ENCODE data around the gene VWA5B1.

The VWA5B1 gene

DNA sequence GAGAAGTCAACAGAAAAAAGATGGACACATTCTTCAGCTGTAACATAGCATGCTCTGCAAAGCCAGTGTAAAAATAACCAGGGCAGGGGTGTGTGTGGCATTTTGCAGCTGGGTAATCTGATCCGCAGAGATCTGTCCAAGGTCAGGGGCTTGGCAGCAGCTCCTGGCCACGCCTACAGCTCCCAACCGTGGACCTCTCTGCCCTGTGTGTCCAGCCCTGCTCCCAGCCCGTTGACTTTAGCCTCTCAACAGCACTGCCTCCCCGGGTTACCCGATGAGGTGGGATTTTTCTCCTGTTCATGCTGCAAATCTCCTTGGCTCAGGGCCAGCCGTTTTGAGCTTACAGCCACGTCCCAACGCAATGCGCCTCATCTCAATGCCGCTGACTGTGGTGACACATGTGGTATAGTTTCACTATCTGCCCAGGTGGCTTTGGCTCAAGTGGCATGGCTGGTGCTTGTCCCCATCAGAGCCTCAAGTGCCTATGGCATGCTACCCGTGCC, 68.1 kb downstream of the VWA5B1 start:
- peaks cover 29 to 30% of the 10 kb centered on the region in 2 donors for H3K27me3 ChIP-seq (ENCODE audit: control insufficient read depth in 1 of 2, insufficient read depth in 2 of 2, low read length in 2 of 2)
- no peaks in the 10 kb centered on the region for H3K9me3 ChIP-seq (ENCODE audit: control insufficient read depth in 2 of 2, low read length in 2 of 2)
- no peak overlapping the region for H3K27ac ChIP-seq (ENCODE audit: low read length)
- H3K36me3 ChIP-seq (ENCODE audit: control insufficient read depth in 2 of 2, insufficient read depth in 2 of 2, low read length in 2 of 2): no peaks in the 10 kb centered on the region
- H3K4me3 ChIP-seq (ENCODE audit: low read length in 2 of 2): no peak overlapping the region
- no peak overlapping the region for H3K9ac ChIP-seq (ENCODE audit: low read length in 2 of 2)
- peaks cover 9% of the 10 kb centered on the region for H3K4me1 ChIP-seq (ENCODE audit: control insufficient read depth, insufficient read depth, low read length)

DNA sequence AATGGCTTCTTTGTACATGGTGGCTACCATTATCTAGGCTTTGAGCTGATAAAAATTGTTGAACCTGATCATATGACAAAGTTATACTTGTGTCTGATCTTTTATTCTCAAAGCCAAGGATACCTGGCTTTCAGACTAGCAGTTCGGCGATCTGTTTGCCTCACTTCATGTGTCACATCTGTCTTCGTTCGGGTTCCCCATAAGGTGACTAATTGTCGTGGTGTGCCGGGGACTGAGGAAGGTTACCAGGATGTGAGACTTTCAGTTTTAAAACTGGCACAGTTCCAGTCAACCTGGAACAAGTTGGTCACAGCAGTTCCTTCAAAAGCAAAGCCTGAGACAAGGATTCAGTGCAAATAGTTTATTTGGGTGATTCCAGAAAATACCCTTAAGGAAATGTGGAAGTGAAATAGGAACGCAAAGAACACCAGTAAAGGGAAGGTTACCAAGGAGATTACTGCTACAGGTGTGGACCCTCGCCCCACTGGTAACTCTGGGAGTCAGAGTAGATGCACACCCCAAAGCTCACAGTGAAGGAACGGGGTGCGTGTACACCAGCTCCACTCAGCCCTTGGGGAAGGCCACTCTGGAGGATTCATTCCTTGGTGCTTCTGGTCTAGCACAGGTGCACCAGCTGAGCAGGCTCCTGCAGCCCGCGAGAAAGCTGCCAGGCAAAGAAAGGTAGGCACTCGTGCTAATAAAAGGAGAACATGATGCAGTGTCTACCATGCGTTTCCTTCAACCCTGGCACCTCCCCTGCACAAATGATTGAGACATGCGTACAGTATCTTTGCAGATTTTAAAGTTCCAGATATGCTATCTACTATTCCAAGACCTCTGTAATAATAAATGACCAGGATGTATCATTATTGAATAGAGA, 69.0 kb downstream of the VWA5B1 start:
- Histone ChIP-seq H3K4me1 (ENCODE audit: control insufficient read depth, insufficient read depth, low read length) (peaks cover 9% of the 10 kb centered on the region), H3K27me3 (ENCODE audit: control insufficient read depth in 1 of 2, insufficient read depth in 2 of 2, low read length in 2 of 2) (peaks cover 33 to 35% of the 10 kb centered on the region in 2 donors), H3K27ac (ENCODE audit: low read length) (no peak overlapping the region), H3K9me3 (ENCODE audit: control insufficient read depth in 2 of 2, low read length in 2 of 2) (no peaks in the 10 kb centered on the region), H3K4me3 (ENCODE audit: low read length in 2 of 2) (no peak overlapping the region), H3K36me3 (ENCODE audit: control insufficient read depth in 2 of 2, insufficient read depth in 2 of 2, low read length in 2 of 2) (no peaks in the 10 kb centered on the region), H3K9ac (ENCODE audit: low read length in 2 of 2) (no peak overlapping the region)

GRCh38 chr1:20361401-20361800, 70.7 kb downstream of the VWA5B1 start:
- H3K4me3 ChIP-seq (ENCODE audit: low read length in 2 of 2): no peak overlapping the region
- no peaks in the 10 kb centered on the region for H3K36me3 ChIP-seq (ENCODE audit: control insufficient read depth in 2 of 2, insufficient read depth in 2 of 2, low read length in 2 of 2)
- no peaks in the 10 kb centered on the region for H3K9me3 ChIP-seq (ENCODE audit: control insufficient read depth in 2 of 2, low read length in 2 of 2)
- H3K9ac ChIP-seq (ENCODE audit: low read length in 2 of 2): no peak overlapping the region
- H3K27ac ChIP-seq (ENCODE audit: low read length): no peak overlapping the region
- H3K27me3 ChIP-seq (ENCODE audit: control insufficient read depth in 1 of 2, insufficient read depth in 2 of 2, low read length in 2 of 2): peaks cover 37 to 43% of the 10 kb centered on the region in 2 donors
- H3K4me1 ChIP-seq (ENCODE audit: control insufficient read depth, insufficient read depth, low read length): peaks cover 13% of the 10 kb centered on the region

DNA sequence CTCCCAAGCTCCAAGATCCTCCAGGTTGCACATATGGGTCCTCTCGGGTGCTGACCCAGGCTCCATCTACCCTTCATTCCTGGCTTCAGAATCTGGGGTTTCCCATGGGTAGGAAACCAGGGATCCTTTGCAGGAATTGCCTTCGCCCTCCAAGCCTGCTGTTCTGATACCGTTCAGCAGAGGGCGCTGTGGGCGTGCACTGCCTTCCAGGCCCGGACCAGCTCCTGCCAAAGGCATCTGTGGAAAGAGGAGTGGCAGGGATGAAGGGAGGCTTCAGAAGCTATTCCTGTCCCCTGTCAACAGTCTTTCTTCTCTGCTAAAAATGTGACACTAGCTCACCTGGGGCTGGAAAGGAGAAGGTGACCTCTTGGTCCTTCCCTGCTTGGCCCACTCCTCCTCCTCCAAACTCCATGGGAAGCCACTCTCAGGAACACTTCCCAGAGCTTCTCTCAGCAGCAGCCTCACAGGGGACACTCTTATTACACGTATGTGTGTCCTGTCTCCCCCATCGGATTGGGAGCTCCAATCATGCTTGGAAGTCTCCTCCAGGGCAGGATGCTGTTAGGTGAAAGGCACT, 71.2 kb downstream of the VWA5B1 start:
- no peak overlapping the region for H3K4me3 ChIP-seq (ENCODE audit: low read length in 2 of 2)
- H3K27ac ChIP-seq (ENCODE audit: low read length): no peak overlapping the region
- peaks cover 17% of the 10 kb centered on the region for H3K4me1 ChIP-seq (ENCODE audit: control insufficient read depth, insufficient read depth, low read length)
- no peaks in the 10 kb centered on the region for H3K9me3 ChIP-seq (ENCODE audit: control insufficient read depth in 2 of 2, low read length in 2 of 2)
- no peaks in the 10 kb centered on the region for H3K36me3 ChIP-seq (ENCODE audit: control insufficient read depth in 2 of 2, insufficient read depth in 2 of 2, low read length in 2 of 2)
- peaks cover 42 to 43% of the 10 kb centered on the region in 2 donors for H3K27me3 ChIP-seq (ENCODE audit: control insufficient read depth in 1 of 2, insufficient read depth in 2 of 2, low read length in 2 of 2)
- no peak overlapping the region for H3K9ac ChIP-seq (ENCODE audit: low read length in 2 of 2)

- Histone ChIP-seq H3K9me3 (ENCODE audit: control insufficient read depth in 2 of 2, low read length in 2 of 2) (no peaks in the 10 kb centered on the region), H3K4me1 (ENCODE audit: control insufficient read depth, insufficient read depth, low read length) (peaks cover 21% of the 10 kb centered on the region), H3K9ac (ENCODE audit: low read length in 2 of 2) (no peak overlapping the region), H3K27ac (ENCODE audit: low read length) (no peak overlapping the region), H3K27me3 (ENCODE audit: control insufficient read depth in 1 of 2, insufficient read depth in 2 of 2, low read length in 2 of 2) (peaks cover 49 to 51% of the 10 kb centered on the region in 2 donors), H3K36me3 (ENCODE audit: control insufficient read depth in 2 of 2, insufficient read depth in 2 of 2, low read length in 2 of 2) (no peaks in the 10 kb centered on the region), H3K4me3 (ENCODE audit: low read length in 2 of 2) (no peak overlapping the region)
Measured at GRCh38 chr1:20362856-20363255, 72.2 kb downstream of the VWA5B1 start.

- Histone ChIP-seq H3K9ac (ENCODE audit: low read length in 2 of 2) (no peak overlapping the region), H3K9me3 (ENCODE audit: control insufficient read depth in 2 of 2, low read length in 2 of 2) (no peaks in the 10 kb centered on the region), H3K4me3 (ENCODE audit: low read length in 2 of 2) (no peak overlapping the region), H3K36me3 (ENCODE audit: control insufficient read depth in 2 of 2, insufficient read depth in 2 of 2, low read length in 2 of 2) (no peaks in the 10 kb centered on the region), H3K27ac (ENCODE audit: low read length) (no peak overlapping the region), H3K4me1 (ENCODE audit: control insufficient read depth, insufficient read depth, low read length) (peaks cover 13% of the 10 kb centered on the region), H3K27me3 (ENCODE audit: control insufficient read depth in 1 of 2, insufficient read depth in 2 of 2, low read length in 2 of 2) (peaks cover 50 to 61% of the 10 kb centered on the region in 2 donors)
Measured at GRCh38 chr1:20365421-20366055, 74.9 kb downstream of the VWA5B1 start.

- Histone ChIP-seq H3K9me3 (ENCODE audit: control insufficient read depth in 2 of 2, low read length in 2 of 2) (no peaks in the 10 kb centered on the region), H3K27ac (ENCODE audit: low read length) (no peak overlapping the region), H3K4me1 (ENCODE audit: control insufficient read depth, insufficient read depth, low read length) (peaks cover 13% of the 10 kb centered on the region), H3K27me3 (ENCODE audit: control insufficient read depth in 1 of 2, insufficient read depth in 2 of 2, low read length in 2 of 2) (peaks cover 49 to 63% of the 10 kb centered on the region in 2 donors), H3K9ac (ENCODE audit: low read length in 2 of 2) (no peak overlapping the region), H3K4me3 (ENCODE audit: low read length in 2 of 2) (peak overlapping the region in 1 of 2 donors; percentile 49), H3K36me3 (ENCODE audit: control insufficient read depth in 2 of 2, insufficient read depth in 2 of 2, low read length in 2 of 2) (no peaks in the 10 kb centered on the region)
Measured at GRCh38 chr1:20366056-20366462, 75.4 kb downstream of the VWA5B1 start.

GRCh38 chr1:20366463-20367115, 75.9 kb downstream of the VWA5B1 start:
- Histone ChIP-seq H3K9me3 (ENCODE audit: control insufficient read depth in 2 of 2, low read length in 2 of 2) (no peaks in the 10 kb centered on the region), H3K4me1 (ENCODE audit: control insufficient read depth, insufficient read depth, low read length) (peaks cover 13% of the 10 kb centered on the region), H3K27ac (ENCODE audit: low read length) (no peak overlapping the region), H3K36me3 (ENCODE audit: control insufficient read depth in 2 of 2, insufficient read depth in 2 of 2, low read length in 2 of 2) (no peaks in the 10 kb centered on the region), H3K4me3 (ENCODE audit: low read length in 2 of 2) (peak overlapping the region; percentile 12 to 49), H3K27me3 (ENCODE audit: control insufficient read depth in 1 of 2, insufficient read depth in 2 of 2, low read length in 2 of 2) (peaks cover 50 to 64% of the 10 kb centered on the region in 2 donors), H3K9ac (ENCODE audit: low read length in 2 of 2) (no peak overlapping the region)

GRCh38 chr1:20367116-20367585, 76.5 kb downstream of the VWA5B1 start:
- H3K27me3 ChIP-seq (ENCODE audit: control insufficient read depth in 1 of 2, insufficient read depth in 2 of 2, low read length in 2 of 2): peaks cover 51 to 66% of the 10 kb centered on the region in 2 donors
- H3K9ac ChIP-seq (ENCODE audit: low read length in 2 of 2): no peak overlapping the region
- H3K4me3 ChIP-seq (ENCODE audit: low read length in 2 of 2): peak overlapping the region in 1 of 2 donors; percentile 49

GRCh38 chr1:20367626-20368025, 77.0 kb downstream of the VWA5B1 start:
- H3K4me1 ChIP-seq (ENCODE audit: control insufficient read depth, insufficient read depth, low read length): peaks cover 13% of the 10 kb centered on the region
- H3K9me3 ChIP-seq (ENCODE audit: control insufficient read depth in 2 of 2, low read length in 2 of 2): no peaks in the 10 kb centered on the region
- no peak overlapping the region for H3K4me3 ChIP-seq (ENCODE audit: low read length in 2 of 2)
- no peaks in the 10 kb centered on the region for H3K36me3 ChIP-seq (ENCODE audit: control insufficient read depth in 2 of 2, insufficient read depth in 2 of 2, low read length in 2 of 2)
- peaks cover 47 to 63% of the 10 kb centered on the region in 2 donors for H3K27me3 ChIP-seq (ENCODE audit: control insufficient read depth in 1 of 2, insufficient read depth in 2 of 2, low read length in 2 of 2)
- H3K27ac ChIP-seq (ENCODE audit: low read length): no peak overlapping the region
- no peak overlapping the region for H3K9ac ChIP-seq (ENCODE audit: low read length in 2 of 2)

More at GRCh38 chr1:20367116-20367585, 76.5 kb downstream of the VWA5B1 start:
- H3K36me3 ChIP-seq (ENCODE audit: control insufficient read depth in 2 of 2, insufficient read depth in 2 of 2, low read length in 2 of 2): no peaks in the 10 kb centered on the region
- H3K9me3 ChIP-seq (ENCODE audit: control insufficient read depth in 2 of 2, low read length in 2 of 2): no peaks in the 10 kb centered on the region
- no peak overlapping the region for H3K27ac ChIP-seq (ENCODE audit: low read length)
- H3K4me1 ChIP-seq (ENCODE audit: control insufficient read depth, insufficient read depth, low read length): peaks cover 13% of the 10 kb centered on the region
